ENCODE data around the gene DAD1.

DNA sequence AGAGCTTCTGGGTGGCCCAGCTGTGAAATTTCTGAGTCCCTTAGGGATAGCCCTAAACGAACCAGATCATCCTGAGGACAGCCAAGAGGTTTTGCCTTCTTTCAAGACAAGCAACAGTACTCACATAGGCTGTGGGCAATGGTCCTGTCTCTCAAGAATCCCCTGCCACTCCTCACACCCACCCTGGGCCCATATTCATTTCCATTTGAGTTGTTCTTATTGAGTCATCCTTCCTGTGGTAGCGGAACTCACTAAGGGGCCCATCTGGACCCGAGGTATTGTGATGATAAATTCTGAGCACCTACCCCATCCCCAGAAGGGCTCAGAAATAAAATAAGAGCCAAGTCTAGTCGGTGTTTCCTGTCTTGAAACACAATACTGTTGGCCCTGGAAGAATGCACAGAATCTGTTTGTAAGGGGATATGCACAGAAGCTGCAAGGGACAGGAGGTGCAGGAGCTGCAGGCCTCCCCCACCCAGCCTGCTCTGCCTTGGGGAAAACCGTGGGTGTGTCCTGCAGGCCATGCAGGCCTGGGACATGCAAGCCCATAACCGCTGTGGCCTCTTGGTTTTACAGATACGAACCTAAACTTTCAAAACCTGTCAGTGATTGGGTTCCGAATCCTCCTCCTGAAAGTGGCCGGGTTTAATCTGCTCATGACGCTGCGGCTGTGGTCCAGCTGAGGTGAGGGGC, 38.9 kb downstream of the DAD1 start:
- no peak for TF ChIP-seq SETDB1 (IDR thresholded peaks at IDR 0.05; ENCODE audit: insufficient read length, low read length)
- TF ChIP-seq, protein P1, sequence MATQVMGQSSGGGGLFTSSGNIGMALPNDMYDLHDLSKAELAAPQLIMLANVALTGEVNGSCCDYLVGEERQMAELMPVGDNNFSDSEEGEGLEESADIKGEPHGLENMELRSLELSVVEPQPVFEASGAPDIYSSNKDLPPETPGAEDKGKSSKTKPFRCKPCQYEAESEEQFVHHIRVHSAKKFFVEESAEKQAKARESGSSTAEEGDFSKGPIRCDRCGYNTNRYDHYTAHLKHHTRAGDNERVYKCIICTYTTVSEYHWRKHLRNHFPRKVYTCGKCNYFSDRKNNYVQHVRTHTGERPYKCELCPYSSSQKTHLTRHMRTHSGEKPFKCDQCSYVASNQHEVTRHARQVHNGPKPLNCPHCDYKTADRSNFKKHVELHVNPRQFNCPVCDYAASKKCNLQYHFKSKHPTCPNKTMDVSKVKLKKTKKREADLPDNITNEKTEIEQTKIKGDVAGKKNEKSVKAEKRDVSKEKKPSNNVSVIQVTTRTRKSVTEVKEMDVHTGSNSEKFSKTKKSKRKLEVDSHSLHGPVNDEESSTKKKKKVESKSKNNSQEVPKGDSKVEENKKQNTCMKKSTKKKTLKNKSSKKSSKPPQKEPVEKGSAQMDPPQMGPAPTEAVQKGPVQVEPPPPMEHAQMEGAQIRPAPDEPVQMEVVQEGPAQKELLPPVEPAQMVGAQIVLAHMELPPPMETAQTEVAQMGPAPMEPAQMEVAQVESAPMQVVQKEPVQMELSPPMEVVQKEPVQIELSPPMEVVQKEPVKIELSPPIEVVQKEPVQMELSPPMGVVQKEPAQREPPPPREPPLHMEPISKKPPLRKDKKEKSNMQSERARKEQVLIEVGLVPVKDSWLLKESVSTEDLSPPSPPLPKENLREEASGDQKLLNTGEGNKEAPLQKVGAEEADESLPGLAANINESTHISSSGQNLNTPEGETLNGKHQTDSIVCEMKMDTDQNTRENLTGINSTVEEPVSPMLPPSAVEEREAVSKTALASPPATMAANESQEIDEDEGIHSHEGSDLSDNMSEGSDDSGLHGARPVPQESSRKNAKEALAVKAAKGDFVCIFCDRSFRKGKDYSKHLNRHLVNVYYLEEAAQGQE (tag by site-specific recombination; IDR thresholded peaks at IDR 0.05) = no peak
- TF ChIP-seq, protein P2, sequence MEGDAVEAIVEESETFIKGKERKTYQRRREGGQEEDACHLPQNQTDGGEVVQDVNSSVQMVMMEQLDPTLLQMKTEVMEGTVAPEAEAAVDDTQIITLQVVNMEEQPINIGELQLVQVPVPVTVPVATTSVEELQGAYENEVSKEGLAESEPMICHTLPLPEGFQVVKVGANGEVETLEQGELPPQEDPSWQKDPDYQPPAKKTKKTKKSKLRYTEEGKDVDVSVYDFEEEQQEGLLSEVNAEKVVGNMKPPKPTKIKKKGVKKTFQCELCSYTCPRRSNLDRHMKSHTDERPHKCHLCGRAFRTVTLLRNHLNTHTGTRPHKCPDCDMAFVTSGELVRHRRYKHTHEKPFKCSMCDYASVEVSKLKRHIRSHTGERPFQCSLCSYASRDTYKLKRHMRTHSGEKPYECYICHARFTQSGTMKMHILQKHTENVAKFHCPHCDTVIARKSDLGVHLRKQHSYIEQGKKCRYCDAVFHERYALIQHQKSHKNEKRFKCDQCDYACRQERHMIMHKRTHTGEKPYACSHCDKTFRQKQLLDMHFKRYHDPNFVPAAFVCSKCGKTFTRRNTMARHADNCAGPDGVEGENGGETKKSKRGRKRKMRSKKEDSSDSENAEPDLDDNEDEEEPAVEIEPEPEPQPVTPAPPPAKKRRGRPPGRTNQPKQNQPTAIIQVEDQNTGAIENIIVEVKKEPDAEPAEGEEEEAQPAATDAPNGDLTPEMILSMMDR (tag by site-specific recombination; IDR thresholded peaks at IDR 0.05) = no peak
- TF ChIP-seq OVOL3 (tag by site-specific recombination; IDR thresholded peaks at IDR 0.05) = no peak
- TF ChIP-seq ZSCAN23 (tag by site-specific recombination; IDR thresholded peaks at IDR 0.05) = no peak
- TF ChIP-seq ZNF76 (tag by site-specific recombination; IDR thresholded peaks at IDR 0.05; ENCODE audit: borderline replicate concordance, low read depth) = no peak
- TF ChIP-seq ZNF707 (tag by site-specific recombination; IDR thresholded peaks at IDR 0.05) = no peak
